GM10847 (cell line): ENCODE measurements around the gene SLC35F3.

Source experiments
- POLR2A ChIP-seq: IDR thresholded peaks from 2 replicates; pipeline ENCODE4 v1.6.1; 2011; ENCODE audit not compliant: insufficient read length; ENCODE audit errors: extremely low read depth

Gene SLC35F3

GRCh38 chr1:233988963-233989696, 84.7 kb downstream of the SLC35F3 start:
- no peak for TF ChIP-seq POLR2A

- TF ChIP-seq POLR2A, result no peak
Observed at GRCh38 chr1:233990486-233990885, 86.0 kb downstream of the SLC35F3 start.

- TF ChIP-seq POLR2A, result no peak
Observed at GRCh38 chr1:233993651-233994050, 89.2 kb downstream of the SLC35F3 start.

GRCh38 chr1:233994112-233994511, 89.6 kb downstream of the SLC35F3 start:
- TF ChIP-seq POLR2A, result no peak

GRCh38 chr1:233998456-233998855, 94.0 kb downstream of the SLC35F3 start:
- TF ChIP-seq POLR2A, result no peak

- no peak for TF ChIP-seq POLR2A
Observed at GRCh38 chr1:233998891-233999290, 94.4 kb downstream of the SLC35F3 start.

- TF ChIP-seq POLR2A, result no peak
Observed at GRCh38 chr1:234000557-234001041, 96.1 kb downstream of the SLC35F3 start.

- no peak for TF ChIP-seq POLR2A
Observed at GRCh38 chr1:234001817-234002216, 97.3 kb downstream of the SLC35F3 start.

GRCh38 chr1:234004591-234004990, 100.1 kb downstream of the SLC35F3 start:
- TF ChIP-seq POLR2A, result no peak

- TF ChIP-seq POLR2A, result no peak
Observed at GRCh38 chr1:234007684-234008083, 103.2 kb downstream of the SLC35F3 start.

GRCh38 chr1:234008591-234008990, 104.1 kb downstream of the SLC35F3 start:
- no peak for TF ChIP-seq POLR2A

GRCh38 chr1:234009668-234010067, 105.2 kb downstream of the SLC35F3 start:
- TF ChIP-seq POLR2A, result no peak

GRCh38 chr1:234014208-234014607, 109.7 kb downstream of the SLC35F3 start:
- no peak for TF ChIP-seq POLR2A

- no peak for TF ChIP-seq POLR2A
Observed at GRCh38 chr1:234018816-234019215, 114.3 kb downstream of the SLC35F3 start.

GRCh38 chr1:234019387-234019786, 114.9 kb downstream of the SLC35F3 start:
- no peak for TF ChIP-seq POLR2A

GRCh38 chr1:234022302-234022701, 117.8 kb downstream of the SLC35F3 start:
- TF ChIP-seq POLR2A, result no peak

- no peak for TF ChIP-seq POLR2A
Observed at GRCh38 chr1:234039603-234040002, 135.1 kb downstream of the SLC35F3 start.
